ENCODE results near the gene BCAR1. TPM values are rescaled to one million over a fixed set of nuclear protein-coding genes. Genes with fewer than 3 reads are reported as not detected.

Gene BCAR1
- total and polyA plus RNA-seq, 2 of the 13 experiments (the other 11 are each of a cell fraction or from before 2014, with no cell fraction given), result 48.1 to 51.7 TPM

DNA sequence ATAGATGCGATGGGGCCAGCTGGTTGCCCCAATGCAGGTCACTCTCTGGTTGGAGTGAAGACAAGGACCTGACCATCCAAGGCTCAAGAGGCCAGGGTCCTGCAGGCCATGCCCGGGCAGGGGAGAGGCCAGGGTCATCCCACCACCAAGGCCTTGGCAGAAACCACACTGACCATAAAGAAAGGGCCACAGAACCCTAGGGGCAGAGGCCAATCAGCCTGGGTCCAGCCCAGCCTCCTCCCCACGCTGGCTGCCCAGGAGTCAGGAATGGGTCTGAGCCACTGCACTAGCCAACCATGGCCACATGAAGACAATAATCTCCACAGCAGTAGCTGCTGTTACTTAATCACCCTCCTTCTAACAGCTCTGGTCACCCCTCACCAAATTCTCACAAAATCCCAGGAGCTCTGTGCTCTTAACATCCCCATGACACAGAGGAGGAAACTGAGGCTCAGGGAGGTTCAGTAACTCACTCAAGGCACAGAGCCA, 10.2 kb upstream of the BCAR1 start (continued):
- TF ChIP-seq HBP1 (CRISPR knock-in tag; IDR thresholded peaks at IDR 0.05; ENCODE audit: low read depth), result no peak
- TF ChIP-seq PLRG1 (conservative IDR thresholded peaks at IDR 0.05), result no peak
- TF ChIP-seq SALL2 (CRISPR knock-in tag; IDR thresholded peaks at IDR 0.05), result no peak
- TF ChIP-seq ZNF224 (CRISPR knock-in tag; IDR thresholded peaks at IDR 0.05), result peak; percentile 61; the same call in 1 of the 2 replicates
- 0 out of 2 replicates have a peak, but pooled peaks have one; percentile 35 for TF ChIP-seq CHCHD3 (CRISPR knock-in tag; IDR thresholded peaks at IDR 0.05)
- TF ChIP-seq, protein P1, sequence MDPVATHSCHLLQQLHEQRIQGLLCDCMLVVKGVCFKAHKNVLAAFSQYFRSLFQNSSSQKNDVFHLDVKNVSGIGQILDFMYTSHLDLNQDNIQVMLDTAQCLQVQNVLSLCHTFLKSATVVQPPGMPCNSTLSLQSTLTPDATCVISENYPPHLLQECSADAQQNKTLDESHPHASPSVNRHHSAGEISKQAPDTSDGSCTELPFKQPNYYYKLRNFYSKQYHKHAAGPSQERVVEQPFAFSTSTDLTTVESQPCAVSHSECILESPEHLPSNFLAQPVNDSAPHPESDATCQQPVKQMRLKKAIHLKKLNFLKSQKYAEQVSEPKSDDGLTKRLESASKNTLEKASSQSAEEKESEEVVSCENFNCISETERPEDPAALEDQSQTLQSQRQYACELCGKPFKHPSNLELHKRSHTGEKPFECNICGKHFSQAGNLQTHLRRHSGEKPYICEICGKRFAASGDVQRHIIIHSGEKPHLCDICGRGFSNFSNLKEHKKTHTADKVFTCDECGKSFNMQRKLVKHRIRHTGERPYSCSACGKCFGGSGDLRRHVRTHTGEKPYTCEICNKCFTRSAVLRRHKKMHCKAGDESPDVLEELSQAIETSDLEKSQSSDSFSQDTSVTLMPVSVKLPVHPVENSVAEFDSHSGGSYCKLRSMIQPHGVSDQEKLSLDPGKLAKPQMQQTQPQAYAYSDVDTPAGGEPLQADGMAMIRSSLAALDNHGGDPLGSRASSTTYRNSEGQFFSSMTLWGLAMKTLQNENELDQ (CRISPR knock-in tag; IDR thresholded peaks at IDR 0.05; ENCODE audit: borderline replicate concordance), result no peak
- TF ChIP-seq CEBPG (CRISPR knock-in tag; IDR thresholded peaks at IDR 0.05), result no peak
- TF ChIP-seq SKI (IDR thresholded peaks at IDR 0.05; ENCODE audit: partially characterized antibody), result no peak
- TF ChIP-seq, protein P2, sequence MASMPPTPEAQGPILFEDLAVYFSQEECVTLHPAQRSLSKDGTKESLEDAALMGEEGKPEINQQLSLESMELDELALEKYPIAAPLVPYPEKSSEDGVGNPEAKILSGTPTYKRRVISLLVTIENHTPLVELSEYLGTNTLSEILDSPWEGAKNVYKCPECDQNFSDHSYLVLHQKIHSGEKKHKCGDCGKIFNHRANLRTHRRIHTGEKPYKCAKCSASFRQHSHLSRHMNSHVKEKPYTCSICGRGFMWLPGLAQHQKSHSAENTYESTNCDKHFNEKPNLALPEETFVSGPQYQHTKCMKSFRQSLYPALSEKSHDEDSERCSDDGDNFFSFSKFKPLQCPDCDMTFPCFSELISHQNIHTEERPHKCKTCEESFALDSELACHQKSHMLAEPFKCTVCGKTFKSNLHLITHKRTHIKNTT (CRISPR knock-in tag; IDR thresholded peaks at IDR 0.05), result no peak
- peak; percentile 51; the same call in 1 of the 2 replicates for TF ChIP-seq THAP9 (CRISPR knock-in tag; IDR thresholded peaks at IDR 0.05; ENCODE audit: borderline replicate concordance)
- TF ChIP-seq ZBTB25 (CRISPR knock-in tag; IDR thresholded peaks at IDR 0.05), result no peak
- TF ChIP-seq ZNF747 (CRISPR knock-in tag; IDR thresholded peaks at IDR 0.05; ENCODE audit: borderline replicate concordance), result no peak
- 0 out of 2 replicates have a peak, but pooled peaks have one; percentile 24 for TF ChIP-seq ZNF83 (CRISPR knock-in tag; IDR thresholded peaks at IDR 0.05; ENCODE audit: borderline replicate concordance)

Data from HepG2 (cell line).